ENCODE measurements around the gene NTM. TPM values are rescaled to one million over a fixed set of nuclear protein-coding genes. Genes with fewer than 3 reads are reported as not detected.

NTM gene
- total RNA-seq, 4 donors from 2014 or later: 0.78 to 1.1 (median 0.88) TPM; not detected in 1

- Histone ChIP-seq H3K9me3 (no peaks in the 10 kb centered on the region), H3K36me3 (no peaks in the 10 kb centered on the region), H3K27ac (no peak overlapping the region), H3K4me3 (replicated peaks in 1 of 3) (no peak overlapping the region), H3K27me3 (no peaks in the 10 kb centered on the region), H3K4me1 (no peaks in the 10 kb centered on the region)
- intact Hi-C loops (cut with DNase I): no loop called here
- no peak for DNase-seq
- 82 to 91% methylated on average over 2 of the region's 2 CpGs for WGBS, 2 donors
- TF ChIP-seq, protein P1, sequence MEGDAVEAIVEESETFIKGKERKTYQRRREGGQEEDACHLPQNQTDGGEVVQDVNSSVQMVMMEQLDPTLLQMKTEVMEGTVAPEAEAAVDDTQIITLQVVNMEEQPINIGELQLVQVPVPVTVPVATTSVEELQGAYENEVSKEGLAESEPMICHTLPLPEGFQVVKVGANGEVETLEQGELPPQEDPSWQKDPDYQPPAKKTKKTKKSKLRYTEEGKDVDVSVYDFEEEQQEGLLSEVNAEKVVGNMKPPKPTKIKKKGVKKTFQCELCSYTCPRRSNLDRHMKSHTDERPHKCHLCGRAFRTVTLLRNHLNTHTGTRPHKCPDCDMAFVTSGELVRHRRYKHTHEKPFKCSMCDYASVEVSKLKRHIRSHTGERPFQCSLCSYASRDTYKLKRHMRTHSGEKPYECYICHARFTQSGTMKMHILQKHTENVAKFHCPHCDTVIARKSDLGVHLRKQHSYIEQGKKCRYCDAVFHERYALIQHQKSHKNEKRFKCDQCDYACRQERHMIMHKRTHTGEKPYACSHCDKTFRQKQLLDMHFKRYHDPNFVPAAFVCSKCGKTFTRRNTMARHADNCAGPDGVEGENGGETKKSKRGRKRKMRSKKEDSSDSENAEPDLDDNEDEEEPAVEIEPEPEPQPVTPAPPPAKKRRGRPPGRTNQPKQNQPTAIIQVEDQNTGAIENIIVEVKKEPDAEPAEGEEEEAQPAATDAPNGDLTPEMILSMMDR (IDR thresholded peaks at IDR 0.05): no peak
- no peak for TF ChIP-seq POLR2A (IDR thresholded peaks at IDR 0.05)
These were observed 681.9 kb downstream of the NTM start for GRCh38 chr11:132052342-132052741.

DNA sequence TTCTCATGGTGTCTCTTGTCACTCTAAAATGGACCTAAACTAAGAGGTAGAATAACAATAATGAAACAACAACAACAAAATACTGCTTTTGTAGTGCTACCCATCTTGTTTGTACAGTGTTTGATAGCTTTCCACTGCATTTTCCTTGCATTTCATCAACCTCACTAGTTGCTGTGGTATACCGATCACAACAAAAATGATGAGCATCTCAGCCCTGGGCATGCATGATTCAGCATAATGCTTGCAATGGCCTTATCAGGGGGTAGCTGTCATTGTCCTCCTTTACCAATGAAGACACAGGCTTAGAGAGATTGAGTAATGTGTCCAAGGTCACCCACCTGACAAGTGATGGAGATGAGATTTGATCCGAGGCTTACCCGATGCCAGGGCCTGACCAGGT lies 682.5 kb downstream of the NTM start:
- WGBS, 2 donors: 95 to 96% methylated on average over 3 of the region's 3 CpGs
- intact Hi-C loops (cut with DNase I): no loop called here
- Histone ChIP-seq H3K9me3 (no peaks in the 10 kb centered on the region), H3K27ac (no peak overlapping the region), H3K4me1 (no peaks in the 10 kb centered on the region), H3K27me3 (no peaks in the 10 kb centered on the region), H3K4me3 (replicated peaks in 1 of 3) (no peak overlapping the region), H3K36me3 (no peaks in the 10 kb centered on the region)
- no peak for DNase-seq
- TF ChIP-seq, protein P1 (IDR thresholded peaks at IDR 0.05): no peak
- no peak for TF ChIP-seq POLR2A (IDR thresholded peaks at IDR 0.05)

DNA sequence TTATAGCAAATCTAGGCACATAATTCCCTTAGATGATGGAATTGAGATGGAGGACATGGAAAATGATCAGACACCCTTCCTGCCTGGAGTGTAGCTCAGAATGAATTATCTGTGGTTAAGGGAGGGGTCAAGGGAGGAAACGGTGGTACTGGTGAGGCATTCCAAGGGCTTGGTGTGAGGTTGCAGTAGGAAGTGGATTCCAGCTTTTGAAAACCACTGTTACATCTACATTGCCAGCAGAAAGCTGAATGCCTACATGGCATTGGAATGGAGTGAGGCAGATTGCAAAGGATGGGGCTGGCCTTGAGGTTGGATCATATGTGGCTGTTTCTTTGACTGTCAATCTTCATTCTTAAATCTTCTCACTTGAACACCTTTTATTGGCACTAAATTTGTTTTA lies 684.4 kb downstream of the NTM start:
- no peaks in the 10 kb centered on the region for H3K4me1 ChIP-seq
- TF ChIP-seq POLR2A (IDR thresholded peaks at IDR 0.05): no peak
- TF ChIP-seq, protein P1 (IDR thresholded peaks at IDR 0.05): no peak
- H3K4me3 ChIP-seq (replicated peaks in 1 of 3): no peak overlapping the region
- H3K36me3 ChIP-seq: no peaks in the 10 kb centered on the region
- no peaks in the 10 kb centered on the region for H3K9me3 ChIP-seq
- no peak for DNase-seq
- H3K27me3 ChIP-seq: no peaks in the 10 kb centered on the region
- H3K27ac ChIP-seq: no peak overlapping the region
- 34 to 37% methylated on average over 1 of the region's 1 CpG for WGBS, 2 donors
- intact Hi-C loops (cut with DNase I): no loop called here

DNA sequence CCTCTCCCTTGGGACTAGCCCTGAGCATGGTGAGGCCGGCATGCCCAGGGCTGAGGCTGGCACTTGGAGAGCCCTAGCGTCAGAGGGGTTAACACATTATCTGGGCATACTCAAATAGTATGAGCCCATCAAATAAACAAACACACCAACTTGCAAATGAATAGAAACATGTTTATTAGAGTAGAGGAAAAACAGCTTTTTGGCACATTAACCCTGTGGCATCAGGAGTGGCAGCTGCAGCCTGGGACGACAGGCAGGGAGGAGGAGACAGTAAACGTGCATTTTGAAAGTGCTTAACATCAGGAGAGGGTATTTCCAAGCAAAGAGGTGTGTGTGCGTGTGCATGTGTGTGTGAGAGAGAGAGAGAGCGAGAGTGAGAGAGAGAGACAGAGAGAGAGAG lies 684.9 kb downstream of the NTM start:
- H3K36me3 ChIP-seq: no peaks in the 10 kb centered on the region
- 67 to 72% methylated on average over 6 of the region's 6 CpGs for WGBS, 2 donors

GRCh38 chr11:132056689-132057088 lies 686.3 kb downstream of the NTM start:
- H3K27me3 ChIP-seq: no peaks in the 10 kb centered on the region
- DNase-seq: no peak
- no peak overlapping the region for H3K27ac ChIP-seq
- H3K9me3 ChIP-seq: no peaks in the 10 kb centered on the region
- H3K4me1 ChIP-seq: no peaks in the 10 kb centered on the region
- WGBS, 2 donors: 70 to 81% methylated on average over 6 of the region's 6 CpGs
- no peak for TF ChIP-seq POLR2A (IDR thresholded peaks at IDR 0.05)
- TF ChIP-seq, protein P1 (IDR thresholded peaks at IDR 0.05): no peak
- intact Hi-C loops (cut with DNase I): no loop called here
- no peaks in the 10 kb centered on the region for H3K36me3 ChIP-seq
- H3K4me3 ChIP-seq (replicated peaks in 1 of 3): no peak overlapping the region

More for the DNA sequence above, 684.9 kb downstream of the NTM start:
- Histone ChIP-seq H3K4me3 (replicated peaks in 1 of 3) (no peak overlapping the region), H3K9me3 (no peaks in the 10 kb centered on the region), H3K27ac (no peak overlapping the region), H3K27me3 (no peaks in the 10 kb centered on the region), H3K4me1 (no peaks in the 10 kb centered on the region)
- intact Hi-C loops (cut with DNase I): no loop called here
- TF ChIP-seq, protein P1 (IDR thresholded peaks at IDR 0.05): no peak
- no peak for DNase-seq
